Fibroblast of lung (primary cell): ENCODE measurements around the gene POM121L2.

Experiments used
- CTCF ChIP-seq, 2 donors: IDR thresholded peaks in 1 of 2; conservative IDR thresholded peaks in 1 of 2; 1 replicate in 1 of 2; 2 replicates in 1 of 2; pipeline ENCODE4 v1.5.1; 2011 to 2012; ENCODE audit warnings: low read length in 2 of 2, control low read depth in 1 of 2, inconsistent platforms in 1 of 2, low read depth in 1 of 2, mild to moderate bottlenecking in 1 of 2
- EZH2 ChIP-seq: IDR thresholded peaks from 2 replicates; pipeline ENCODE4 v1.5.1; 2012; ENCODE audit warnings: low read length, control low read depth, mild to moderate bottlenecking; ENCODE audit errors: missing control alignments

DNA sequence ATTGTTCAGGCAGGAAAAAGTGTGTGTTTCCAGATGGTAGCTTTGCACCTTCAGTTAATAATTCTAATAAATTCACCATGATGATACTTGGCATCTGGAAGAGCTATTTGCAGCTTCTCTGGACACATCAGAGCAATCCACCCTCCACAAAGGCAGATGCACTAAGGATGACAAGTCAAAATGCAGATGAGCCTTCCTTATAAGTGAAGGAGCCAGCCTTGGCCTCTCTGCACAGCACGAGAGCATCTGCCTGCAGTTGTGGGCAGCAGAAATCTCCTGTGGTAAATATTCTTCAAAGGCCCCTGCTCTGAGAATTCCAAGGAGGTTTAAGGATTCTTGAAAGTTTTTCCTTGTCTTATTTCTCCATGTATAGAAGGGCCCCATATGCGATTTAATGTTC, 6.9 kb upstream of the POM121L2 start:
- TF ChIP-seq CTCF (conservative IDR thresholded peaks at IDR 0.05 in 1 of 2, IDR thresholded peaks at IDR 0.05 in 1 of 2; ENCODE audit: low read depth in 1 of 2, low read length in 2 of 2) (no peak), EZH2 (no peak)
